HG02571 (cell line): ENCODE results near the gene PAPPA.

Experiments used
- ATAC-seq: cut with Tn5 transposase; IDR thresholded peaks from one replicate; pipeline ENCODE4 v1.9.1; 2021; ENCODE audit warnings: mild to moderate bottlenecking, moderate library complexity; ENCODE audit not compliant: unreplicated experiment

PAPPA gene, protein sequence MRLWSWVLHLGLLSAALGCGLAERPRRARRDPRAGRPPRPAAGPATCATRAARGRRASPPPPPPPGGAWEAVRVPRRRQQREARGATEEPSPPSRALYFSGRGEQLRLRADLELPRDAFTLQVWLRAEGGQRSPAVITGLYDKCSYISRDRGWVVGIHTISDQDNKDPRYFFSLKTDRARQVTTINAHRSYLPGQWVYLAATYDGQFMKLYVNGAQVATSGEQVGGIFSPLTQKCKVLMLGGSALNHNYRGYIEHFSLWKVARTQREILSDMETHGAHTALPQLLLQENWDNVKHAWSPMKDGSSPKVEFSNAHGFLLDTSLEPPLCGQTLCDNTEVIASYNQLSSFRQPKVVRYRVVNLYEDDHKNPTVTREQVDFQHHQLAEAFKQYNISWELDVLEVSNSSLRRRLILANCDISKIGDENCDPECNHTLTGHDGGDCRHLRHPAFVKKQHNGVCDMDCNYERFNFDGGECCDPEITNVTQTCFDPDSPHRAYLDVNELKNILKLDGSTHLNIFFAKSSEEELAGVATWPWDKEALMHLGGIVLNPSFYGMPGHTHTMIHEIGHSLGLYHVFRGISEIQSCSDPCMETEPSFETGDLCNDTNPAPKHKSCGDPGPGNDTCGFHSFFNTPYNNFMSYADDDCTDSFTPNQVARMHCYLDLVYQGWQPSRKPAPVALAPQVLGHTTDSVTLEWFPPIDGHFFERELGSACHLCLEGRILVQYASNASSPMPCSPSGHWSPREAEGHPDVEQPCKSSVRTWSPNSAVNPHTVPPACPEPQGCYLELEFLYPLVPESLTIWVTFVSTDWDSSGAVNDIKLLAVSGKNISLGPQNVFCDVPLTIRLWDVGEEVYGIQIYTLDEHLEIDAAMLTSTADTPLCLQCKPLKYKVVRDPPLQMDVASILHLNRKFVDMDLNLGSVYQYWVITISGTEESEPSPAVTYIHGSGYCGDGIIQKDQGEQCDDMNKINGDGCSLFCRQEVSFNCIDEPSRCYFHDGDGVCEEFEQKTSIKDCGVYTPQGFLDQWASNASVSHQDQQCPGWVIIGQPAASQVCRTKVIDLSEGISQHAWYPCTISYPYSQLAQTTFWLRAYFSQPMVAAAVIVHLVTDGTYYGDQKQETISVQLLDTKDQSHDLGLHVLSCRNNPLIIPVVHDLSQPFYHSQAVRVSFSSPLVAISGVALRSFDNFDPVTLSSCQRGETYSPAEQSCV (N-terminal part only)

DNA sequence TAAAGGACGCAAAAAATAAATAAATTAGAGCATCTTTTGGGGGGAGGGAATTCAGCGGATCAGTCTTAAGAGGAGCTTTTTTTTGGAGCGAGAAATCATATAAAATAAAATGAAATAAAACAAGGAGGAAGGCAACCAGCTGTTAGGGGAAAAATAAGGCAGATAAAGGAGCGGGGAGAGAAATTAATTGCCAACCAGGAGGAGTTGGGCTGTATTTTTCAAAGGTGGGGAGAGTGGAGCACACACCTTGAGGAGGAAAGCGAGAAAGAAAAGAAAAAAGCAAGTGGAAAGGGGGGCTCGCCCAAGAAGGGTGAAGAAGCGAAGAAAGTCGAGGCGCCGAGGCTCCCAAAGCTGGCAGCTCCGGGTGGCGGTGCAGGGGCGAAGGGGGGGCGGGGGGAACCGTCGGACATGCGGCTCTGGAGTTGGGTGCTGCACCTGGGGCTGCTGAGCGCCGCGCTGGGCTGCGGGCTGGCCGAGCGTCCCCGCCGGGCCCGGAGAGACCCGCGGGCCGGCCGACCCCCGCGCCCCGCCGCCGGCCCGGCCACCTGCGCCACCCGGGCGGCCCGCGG, at the start of gene PAPPA:
TSS of gene PAPPA (plus strand) at position 27 of the 569 bp plus-strand sequence. CDS start at position 409, 382 bp downstream.
- ATAC-seq, result no peak

DNA sequence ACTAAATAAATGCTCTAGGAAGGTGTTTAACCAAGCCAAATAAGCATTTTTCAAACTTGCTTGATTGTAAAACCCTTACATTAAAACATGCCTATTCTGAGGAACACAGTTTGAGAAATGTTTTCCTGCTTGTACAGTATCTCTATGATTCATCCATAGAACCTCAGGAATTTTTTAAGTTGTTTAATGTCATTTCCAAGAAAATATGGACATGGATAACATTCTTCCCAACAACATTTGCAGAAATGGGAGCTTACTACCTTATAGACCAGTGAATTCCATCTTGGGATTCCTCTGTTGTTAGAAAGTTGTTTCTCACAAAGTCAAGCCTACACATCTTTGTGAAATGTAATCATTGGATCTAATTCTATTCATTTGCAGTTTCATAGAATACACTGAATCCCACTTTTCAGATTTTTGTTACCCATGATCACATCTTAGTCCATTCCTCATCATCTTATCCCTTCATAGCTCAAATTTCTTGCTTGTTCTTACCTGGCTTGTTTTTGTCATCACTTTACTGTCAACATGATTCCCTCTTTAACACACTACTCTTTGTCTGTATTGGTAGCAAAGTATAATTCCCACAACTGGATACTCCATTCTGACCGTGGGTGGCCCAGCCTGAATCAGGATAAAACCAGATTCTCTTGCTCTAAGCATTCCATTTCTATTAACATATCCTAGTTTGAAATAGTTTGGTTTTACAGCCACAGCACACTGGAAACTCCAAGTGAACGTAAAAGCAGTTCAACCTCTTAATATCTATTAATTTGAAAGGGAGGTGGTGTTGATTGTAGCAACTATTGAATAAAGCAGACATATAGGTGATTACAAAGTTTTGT, 49.4 kb upstream of the PAPPA start:
- no peak for ATAC-seq

DNA sequence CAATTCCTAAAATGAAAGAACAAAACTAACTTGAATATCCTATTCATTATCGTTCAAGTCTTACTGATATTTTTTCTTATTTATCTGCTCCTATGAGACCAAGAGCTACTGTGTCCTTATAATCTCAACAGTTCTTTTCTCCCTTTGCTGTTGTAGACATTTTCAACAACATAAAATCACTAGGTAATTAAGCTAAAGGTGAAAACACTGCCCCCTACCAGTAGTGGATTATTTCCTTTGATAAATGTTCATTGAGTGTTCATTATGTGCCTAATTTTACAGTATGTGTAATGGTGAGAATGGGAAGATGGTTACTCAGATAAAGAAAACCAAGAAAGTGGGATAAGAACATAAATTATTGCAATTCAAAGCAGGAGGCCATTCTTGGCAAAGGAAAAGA, 41.4 kb upstream of the PAPPA start:
- ATAC-seq, result no peak

DNA sequence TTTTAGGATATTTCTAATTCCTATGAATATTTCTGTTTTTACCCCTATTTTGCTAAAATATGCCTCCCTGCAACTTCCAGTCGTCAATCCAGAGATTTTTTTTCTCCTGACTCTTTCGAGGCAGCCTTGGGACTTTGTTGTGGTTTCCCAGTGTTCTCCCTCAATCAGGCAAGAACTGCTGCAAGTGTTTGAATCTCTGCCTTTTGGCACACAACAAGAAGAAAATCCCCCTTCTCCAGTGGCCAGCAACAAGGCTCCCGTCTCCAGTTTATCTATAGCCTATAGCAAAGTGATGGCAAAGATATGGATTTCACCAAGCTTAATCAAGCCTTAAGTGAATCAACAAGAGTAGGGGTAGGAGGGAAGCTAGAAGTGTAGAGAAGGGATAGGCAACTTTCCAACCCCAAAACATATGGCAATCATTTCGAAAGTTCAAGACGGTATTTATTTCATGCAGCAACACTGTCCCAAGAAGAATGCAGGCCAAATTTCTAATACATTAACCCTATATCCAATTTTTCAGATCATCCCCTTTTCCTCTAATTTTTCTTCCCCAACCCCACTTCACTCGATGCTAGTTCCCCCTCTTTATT, 37.7 kb upstream of the PAPPA start:
- no peak for ATAC-seq

DNA sequence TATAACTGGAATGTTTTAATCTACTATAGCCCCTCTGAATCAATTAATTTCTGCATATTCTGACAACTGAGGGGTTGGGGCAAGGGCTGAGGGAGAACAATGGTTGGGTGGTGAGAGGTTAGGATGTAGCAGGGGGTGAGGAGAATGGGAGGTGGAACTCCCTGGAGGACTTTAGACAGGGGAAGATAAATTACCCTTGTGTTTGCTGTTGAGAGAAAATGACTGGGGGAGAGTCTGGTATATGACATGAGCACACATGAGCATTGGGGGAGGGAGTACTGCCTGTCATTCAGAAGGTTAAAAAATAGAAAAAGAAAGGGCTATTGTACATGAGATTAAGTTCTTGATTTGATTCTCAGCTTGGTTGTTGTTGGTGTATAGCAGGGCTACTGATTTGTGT, 37.2 kb upstream of the PAPPA start:
- ATAC-seq, result no peak

DNA sequence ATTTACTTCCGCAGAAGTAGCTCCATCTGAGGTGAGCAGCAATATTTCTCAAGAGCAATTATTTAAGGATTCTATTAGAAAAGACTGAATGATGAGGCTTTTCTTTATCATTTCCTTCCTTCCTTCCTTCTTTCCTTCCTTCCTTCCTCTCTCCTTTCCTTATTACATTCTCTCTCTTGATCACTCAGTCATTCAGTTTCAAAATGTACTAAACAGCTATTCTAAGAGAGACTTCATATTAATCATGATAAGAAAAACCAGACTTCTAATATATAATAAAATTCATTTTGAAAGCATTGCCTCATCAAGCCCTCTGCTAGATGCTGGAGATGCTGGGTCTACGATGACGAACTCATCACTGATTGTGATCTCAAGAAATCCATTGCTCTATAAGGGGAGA, 30.4 kb upstream of the PAPPA start:
- no peak for ATAC-seq

DNA sequence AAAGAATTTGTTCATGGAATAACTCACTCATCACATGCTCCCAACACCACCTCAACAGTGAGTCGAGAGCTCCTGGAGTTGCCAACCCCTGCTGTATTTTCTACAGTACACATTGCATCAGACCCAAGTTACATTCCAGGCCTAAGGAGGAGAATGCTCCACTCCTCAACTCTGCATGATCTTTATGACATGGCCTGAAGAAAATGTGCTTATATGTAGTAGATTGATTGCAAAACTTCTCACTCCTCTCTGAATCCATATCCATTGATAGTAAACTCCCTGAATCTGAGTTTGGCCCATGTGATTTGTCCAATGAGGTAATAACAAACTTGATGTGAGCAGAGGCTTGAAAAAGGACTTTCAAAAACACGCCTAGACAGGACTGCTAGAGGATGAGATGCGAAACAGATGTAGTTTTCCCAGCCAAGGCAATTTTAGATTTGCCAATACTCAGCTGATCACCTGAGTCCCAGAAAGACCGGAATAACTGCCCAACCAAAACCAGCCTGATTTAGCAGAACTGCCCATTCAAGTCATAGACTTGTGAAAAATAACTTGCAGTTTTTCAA, 29.0 kb upstream of the PAPPA start:
- ATAC-seq, result no peak

DNA sequence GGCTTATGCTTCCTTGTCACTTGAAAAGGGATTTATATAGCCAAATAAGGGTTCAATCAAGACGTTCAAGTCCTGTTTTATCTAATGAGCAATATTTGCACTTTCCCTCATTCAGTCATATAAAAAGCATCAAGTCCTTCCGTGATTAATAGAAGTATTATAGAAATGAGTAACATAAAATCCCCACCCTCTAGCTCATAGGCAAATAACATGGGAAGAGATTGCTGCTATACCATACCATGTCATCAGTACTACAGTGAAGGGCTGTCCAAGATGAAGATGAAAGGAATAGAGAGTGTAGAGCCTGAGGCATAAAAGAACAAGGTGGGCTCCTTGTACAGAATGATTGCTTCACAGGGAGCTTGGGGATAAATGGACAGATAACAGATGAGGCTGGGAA, 20.4 kb upstream of the PAPPA start:
- ATAC-seq, result no peak

DNA sequence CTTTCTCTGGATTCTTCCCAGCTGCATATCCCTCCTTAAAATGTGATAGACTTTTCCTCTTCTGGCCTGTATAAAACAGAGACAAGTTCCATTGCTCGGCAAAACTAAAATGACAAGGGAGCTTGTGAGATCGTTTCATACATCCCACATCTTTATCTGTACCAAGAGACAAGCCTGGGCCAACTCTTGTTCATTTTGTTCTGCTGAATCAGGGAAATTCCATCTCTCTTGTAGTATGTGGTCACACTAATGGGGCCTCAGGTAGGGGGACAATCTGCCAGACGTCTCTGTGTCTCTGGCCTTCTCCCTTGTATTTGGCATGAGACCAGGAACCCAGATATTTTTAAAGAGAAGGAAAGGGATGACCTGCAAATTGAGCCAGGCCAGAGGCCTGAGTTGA, 18.6 kb upstream of the PAPPA start:
- ATAC-seq, result no peak

DNA sequence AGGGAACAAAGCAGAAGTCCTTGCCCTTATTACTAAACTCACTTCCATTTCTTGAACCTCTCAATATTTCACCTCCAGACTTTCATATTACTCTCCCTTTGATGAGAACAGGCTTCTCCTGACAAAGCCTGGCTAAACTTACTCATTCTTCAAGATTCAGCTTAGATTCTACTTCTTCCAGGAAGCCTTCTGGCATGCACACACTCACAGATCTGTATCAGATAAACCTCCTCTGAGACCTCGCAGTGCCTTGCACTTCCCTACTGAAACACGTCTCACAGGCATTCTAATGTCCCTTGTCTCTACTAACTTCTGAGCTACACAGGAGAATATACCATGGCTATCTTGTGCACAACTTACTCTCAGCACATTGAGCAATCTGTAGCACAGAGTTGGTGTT, 16.6 kb upstream of the PAPPA start:
- ATAC-seq, result no peak

DNA sequence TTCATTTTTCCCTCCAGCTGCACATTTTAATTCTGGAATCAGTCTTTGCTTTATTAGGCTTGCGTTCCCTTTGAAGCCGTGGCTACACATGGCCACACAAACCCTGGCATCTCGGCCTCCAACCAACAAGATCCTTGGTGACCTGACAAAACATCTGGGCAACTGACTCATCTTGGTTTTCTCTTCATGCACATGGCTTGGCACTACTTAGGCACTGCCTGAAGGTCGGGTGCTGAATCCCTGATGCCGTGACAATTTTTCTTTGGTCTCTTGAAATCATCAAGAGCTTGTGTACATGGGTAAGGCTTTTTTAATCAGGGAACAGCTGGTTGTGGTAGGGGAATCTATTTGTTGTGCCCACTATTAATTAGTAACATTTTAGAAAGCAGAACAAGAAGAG, 16.0 kb upstream of the PAPPA start:
- no peak for ATAC-seq

DNA sequence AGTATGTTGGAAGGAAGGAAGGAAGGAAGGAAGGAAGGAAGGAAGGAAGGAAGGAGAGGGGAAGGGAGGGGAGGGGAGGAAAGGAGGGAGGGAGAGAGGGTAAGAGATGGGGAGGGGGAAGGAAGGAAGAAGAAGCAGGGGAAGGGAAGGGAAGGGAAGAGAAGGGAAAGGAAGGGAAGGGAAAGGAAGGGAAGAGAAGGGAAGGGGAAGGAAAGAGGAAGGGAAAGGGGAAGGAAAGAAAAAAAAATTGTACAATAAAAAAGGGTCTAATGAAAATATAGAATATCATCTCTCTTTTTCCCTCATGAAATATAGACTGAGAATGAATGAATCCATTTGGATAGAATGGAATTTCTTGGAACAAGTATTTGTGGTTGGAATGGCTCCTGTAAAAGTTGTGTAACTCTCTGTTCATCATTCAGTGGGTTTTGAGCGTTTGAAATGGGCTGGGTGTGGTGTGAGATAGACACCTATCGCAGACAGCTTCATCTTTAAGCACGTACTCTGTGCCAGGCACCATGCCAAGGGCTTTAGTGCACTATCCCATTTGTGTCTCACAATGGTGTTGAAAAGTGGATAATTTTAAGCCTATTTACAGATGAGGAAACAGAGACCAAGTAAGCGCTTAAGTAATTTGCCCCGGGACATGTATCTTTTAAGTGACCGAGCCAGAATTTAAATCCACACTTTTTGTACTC, 11.6 kb upstream of the PAPPA start:
- ATAC-seq, result no peak

DNA sequence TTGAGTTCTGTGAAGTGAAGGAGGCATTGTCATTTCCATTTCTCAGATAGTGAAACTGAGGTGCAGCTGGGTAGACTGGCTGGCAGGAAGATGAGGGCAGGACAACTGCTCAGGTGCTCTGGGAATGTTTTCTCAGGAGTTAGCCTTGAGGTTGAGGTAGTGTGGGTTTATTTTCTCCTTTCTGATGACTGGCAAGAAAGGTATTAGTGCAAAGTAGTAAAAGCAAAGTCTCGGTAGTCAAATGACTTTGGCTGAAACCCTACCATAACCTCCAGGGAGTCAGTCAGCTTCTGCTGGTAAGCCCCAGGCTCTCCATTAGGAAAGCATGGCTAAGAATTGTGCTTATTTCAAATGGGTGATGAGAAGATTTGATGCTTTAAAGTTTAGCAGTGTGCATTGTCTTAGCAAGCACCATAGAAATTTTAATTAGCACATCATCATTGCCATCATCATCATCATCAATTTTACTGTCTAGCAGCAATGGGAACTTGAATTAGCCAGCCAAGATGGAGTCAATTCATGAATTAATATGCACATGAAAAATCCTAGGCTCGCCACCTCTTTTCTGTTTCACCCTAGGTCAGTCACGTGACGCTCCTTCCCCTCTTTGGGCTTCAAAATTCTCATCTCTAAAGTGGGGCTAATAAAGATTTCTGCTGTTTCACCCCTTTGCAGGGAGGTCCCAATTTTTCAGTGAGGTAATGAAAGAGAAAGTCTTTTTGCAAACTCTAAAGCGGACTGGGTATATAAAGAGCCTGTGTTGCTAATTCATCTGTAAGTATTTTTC, 10.7 kb upstream of the PAPPA start:
- no peak for ATAC-seq

DNA sequence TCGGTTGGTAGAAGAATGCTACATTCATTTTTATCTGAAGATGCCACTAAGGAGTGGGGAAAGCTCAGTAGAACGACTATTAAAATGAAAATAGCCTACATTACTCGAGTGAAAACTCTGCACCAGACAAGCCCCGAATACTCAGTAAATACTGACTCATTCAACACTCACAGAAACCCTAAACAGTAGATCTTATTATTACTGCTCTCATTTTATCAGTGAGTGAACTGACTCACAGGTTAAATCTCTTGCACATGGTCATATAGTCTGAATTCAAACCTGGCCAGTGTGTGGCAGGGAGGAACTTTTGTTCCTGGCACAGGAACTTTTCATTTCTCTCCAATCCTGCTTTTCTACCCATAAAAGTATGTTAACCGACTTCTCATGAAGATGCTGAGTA, 9.6 kb upstream of the PAPPA start:
- no peak for ATAC-seq

DNA sequence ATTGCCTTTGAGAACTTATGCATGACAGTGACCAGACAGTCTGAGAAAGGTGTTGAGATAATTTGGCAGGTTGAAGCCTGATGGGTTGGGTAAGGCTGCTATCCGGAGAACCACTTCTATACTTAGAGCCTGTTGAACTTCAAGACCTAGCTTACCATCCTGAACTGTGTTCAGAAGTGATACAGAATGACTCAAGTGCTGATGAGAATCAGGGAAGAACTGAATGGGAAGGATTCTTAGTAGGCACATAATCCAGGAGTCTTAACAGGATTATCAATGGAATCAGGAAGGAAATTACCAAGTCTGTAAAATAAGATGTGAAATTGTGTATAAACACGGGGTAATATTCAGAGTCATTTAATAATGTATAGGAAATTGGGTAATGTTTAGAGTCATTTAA, 9.0 kb upstream of the PAPPA start:
- no peak for ATAC-seq

DNA sequence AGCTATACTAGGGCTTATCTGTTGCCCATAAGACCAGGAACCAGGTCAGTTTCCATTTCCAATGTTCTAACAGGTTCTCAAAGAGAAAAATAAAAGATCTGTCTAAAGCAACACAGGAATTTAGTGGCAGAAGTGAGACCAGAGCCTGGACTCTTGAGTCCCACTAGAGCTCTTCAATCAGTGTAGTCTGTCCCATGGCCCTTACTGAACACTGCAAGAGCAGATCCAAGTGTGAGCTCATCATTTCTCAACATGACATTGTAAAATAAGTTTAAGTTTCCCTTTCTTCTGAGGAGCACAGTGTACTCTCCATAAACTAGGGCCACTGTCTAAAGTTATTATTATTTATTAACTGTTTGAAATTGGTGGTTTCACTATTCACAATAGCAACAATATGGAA, 8.6 kb upstream of the PAPPA start:
- ATAC-seq, result no peak

DNA sequence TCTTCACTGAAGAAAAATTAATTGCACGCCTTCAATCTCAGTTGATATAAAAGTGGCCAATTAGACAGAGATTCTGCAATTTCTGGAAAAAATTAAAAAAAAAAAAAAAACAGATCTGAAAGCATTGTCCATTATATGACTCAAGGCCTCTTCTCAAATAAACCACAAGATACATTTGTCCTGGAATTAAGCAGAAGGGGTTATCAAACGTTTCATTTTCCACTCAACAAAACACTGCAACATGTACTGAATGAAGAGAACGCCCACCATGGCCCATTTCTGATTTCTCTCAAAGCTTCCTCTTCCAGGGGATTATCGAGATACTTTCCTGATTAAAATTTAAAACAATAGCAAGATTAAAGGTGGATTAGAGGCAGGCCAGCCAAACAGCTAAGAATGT, 5.8 kb upstream of the PAPPA start:
- no peak for ATAC-seq

DNA sequence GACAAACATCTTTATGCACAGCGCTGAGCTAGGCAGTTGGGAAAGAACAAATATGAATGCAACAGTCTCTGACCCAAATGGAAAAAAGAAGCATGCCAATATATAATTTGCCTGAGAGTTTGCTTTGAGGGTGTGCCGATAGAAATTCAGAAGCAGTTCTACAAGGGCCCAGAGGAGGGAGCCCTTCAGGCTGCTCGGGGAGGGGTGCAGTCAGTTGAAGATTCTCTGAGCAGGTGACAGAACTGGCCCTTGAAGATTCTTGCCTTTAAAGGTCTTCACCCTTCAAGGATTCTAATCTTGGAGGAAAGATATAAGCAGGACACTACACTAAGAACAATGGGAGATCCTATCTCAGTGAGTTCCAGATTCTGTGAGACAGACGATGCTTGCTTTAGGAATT, 3.7 kb upstream of the PAPPA start:
- peak; percentile 68 for ATAC-seq
